ENCODE results near the gene CST6. TPM values are rescaled to one million over a fixed set of nuclear protein-coding genes. Genes with fewer than 3 reads are reported as not detected.

The CST6 gene, protein sequence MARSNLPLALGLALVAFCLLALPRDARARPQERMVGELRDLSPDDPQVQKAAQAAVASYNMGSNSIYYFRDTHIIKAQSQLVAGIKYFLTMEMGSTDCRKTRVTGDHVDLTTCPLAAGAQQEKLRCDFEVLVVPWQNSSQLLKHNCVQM
- not detected for polyA plus RNA-seq (ENCODE audit: insufficient read length)

GRCh38 chr11:66011785-66012303, at the start of gene CST6:
Gene CST6, plus strand, starts transcription at chr11:66012008. Its CDS starts 37 bp downstream, at chr11:66012045.
- DNase-seq = no peak

DNA sequence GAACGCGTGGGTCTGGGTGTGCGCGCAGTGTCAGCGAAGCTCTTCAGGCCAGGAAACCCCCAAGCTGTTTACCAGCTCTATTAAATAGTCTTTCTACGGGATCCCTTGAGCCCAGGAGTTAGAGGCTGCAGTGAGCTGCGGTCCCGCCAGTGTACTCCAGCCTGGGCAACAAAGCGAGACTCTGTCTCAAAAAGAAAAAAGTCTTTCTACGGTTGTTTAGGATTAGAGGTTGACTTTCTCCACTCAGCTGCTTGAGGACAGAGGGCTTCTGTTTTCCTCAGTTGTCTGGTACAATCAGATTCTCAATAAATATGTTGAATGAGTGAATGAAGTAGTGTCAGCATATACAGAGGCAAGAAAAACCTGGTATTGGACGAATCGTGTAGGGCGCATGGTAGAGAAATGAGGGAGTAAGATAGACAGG, 49.7 kb upstream of the CST6 start:
- DNase-seq = no peak

- no peak for DNase-seq
These were observed 46.9 kb upstream of the CST6 start for GRCh38 chr11:65964906-65965305.

DNA sequence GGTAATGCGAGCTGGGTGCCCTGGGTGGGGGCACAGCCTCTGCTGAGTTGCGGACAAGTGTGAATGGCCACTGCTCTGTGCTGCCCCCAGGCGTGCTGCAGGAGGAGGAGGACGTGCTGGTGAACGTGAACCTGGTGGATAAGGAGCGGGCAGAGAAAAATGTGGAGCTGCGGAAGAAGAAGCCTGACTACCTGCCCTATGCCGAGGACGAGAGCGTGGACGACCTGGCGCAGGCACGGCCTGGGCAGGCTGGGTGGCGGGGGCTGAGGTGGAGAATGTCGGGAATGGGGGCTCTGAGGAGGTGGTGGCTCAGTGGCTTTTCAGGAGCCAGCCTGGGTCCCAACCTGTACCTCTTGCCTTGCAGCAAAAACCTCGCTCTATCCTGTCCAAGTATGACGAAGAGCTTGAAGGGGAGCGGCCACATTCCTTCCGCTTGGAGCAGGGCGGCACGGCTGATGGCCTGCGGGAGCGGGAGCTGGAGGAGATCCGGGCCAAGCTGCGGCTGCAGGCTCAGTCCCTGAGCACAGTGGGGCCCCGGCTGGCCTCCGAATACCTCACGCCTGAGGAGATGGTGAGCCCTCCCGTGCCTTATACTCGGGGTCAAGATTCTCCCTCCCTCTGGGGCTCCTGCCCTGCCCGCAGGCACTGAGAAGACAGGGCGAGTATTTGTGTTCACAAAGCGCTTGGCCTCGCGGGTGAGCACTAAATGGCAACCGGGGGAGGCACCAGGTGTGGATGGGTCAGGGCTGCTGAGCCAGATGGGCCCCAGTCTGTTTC, 45.6 kb upstream of the CST6 start:
- DNase-seq = no peak

GRCh38 chr11:65967329-65967934, 44.4 kb upstream of the CST6 start:
- no peak for DNase-seq

DNA sequence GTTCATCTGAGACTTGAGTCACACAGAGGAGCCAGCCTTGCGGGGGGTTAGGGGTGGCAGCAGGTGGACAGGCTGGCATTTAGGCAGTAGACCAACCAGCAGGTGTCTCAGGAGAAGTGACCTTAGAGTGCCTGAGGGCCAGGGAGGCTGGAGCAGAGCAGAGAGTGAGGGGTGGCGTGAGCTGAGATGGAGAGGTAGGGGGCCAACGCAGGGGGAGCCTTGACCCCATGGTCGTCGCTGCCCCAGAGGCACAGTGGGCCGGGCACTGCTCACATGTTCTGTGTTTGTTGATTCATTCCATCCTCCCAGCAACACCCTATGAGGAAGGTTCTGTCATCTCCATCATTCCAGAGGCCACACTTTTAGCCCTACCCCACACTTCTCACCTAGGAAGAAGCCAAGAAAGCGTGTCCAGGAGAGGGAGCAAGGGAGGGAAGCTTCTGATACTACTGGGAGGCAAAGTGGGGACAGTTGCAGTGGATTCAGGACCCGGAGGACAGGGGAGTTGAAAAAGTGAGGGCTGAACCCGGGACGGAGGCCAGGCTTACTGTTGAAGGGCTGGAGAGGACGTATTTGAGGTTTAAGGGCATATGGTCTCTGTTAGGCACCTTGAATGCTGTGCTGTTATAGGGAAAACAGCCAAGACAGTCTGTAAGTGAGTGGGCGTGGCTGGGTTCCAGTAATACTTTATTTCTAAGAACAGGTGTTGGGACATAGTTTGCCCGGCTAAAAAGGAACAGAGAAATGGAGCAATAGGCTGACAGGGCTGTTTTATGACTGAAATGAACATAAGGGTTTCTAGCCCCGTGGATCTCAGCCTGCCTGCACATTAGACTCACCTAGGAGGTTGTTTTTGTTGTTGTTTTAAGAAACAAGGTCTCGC, 43.0 kb upstream of the CST6 start:
- no peak for DNase-seq

GRCh38 chr11:65972116-65972515, 39.7 kb upstream of the CST6 start:
- no peak for DNase-seq

GRCh38 chr11:65973439-65974110, 38.2 kb upstream of the CST6 start:
- no peak for DNase-seq

DNA sequence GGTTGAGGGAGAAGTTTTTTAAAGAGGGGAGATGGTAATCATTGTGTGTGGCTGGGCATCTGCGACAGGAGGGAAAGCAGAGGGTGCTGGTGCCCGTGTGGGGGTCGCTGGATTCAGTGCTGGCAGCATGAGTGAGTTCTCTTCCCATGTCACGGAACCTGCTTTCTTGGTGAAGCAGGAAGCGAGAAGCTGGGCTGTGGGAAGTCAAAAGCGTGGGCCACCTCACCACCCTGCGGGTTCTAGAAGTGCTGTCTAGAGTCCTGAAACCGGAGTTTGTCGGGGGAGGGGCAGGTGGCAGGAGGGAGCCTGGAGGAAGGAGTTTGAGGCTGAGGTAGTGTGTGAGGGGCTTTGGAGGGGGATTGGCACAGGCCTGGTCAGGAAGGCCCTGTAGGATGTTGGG, 36.0 kb upstream of the CST6 start:
- no peak for DNase-seq

- DNase-seq = no peak
These were observed 35.3 kb upstream of the CST6 start for GRCh38 chr11:65976216-65977176.

DNA sequence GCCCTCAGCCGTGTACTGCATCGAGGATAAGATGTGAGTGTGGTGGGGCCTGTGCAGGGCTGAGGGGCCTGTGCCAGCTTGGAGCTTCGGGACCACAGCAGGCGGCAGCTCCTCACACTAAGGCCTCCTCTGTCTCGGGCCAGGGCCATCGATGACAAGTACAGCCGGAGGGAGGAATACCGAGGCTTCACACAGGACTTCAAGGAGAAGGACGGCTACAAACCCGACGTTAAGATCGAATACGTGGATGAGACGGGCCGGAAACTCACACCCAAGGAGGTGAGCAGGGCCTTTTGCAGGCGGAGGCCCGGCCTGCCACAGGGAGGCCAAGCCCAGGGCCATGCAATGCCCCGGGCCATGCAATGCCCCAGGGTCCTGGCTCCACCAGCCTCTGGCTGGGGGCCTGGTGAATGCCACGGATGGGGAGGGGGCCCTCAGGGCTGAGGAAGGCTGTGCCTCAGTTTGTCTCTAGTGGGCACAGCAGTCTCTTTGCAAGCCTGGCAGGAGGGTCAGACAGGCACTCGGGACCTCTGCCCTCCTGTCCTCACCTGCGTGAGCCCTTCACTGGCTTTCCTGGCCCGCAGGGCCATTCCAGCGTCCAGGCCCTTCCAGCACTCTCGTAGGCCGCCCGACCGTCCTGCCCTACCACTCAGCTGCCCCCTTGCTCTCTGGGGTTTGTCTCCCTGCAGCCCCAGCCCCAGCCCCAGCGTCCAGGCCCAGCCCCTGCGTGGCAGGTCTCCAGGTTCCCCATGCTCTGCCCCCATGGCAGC, 34.0 kb upstream of the CST6 start:
- DNase-seq = no peak

DNA sequence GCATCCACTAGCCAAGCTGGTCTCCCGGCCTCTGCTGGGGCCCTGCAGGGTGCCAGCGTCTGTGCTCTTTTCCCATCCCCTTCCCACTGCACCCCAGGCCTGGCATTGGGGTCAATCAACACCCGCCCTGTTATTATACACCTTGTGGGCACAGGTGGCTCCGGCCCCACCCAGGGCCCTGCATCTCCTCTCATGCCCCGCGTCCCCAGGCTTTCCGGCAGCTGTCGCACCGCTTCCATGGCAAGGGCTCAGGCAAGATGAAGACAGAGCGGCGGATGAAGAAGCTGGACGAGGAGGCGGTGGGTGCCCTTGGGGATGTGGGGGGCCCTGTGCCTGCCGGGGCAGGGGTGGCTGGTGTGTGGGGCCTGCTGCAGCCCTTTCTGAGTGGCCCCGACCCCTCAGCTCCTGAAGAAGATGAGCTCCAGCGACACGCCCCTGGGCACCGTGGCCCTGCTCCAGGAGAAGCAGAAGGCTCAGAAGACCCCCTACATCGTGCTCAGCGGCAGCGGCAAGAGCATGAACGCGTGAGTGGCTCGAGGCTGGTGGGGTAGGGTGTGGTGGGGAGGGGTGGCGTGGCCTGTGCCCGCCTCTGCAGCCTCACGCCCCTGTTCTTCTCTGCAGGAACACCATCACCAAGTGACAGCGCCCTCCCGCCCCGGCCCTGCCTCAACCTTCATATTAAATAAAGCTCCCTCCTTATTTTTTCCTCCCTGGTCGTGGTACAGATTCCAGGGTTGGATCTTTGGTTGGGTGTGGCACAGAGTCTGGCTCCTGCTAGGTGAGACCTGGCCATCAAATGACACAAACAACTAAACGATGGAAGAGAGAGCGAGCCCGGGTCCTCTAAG, 33.2 kb upstream of the CST6 start:
- DNase-seq = no peak

DNA sequence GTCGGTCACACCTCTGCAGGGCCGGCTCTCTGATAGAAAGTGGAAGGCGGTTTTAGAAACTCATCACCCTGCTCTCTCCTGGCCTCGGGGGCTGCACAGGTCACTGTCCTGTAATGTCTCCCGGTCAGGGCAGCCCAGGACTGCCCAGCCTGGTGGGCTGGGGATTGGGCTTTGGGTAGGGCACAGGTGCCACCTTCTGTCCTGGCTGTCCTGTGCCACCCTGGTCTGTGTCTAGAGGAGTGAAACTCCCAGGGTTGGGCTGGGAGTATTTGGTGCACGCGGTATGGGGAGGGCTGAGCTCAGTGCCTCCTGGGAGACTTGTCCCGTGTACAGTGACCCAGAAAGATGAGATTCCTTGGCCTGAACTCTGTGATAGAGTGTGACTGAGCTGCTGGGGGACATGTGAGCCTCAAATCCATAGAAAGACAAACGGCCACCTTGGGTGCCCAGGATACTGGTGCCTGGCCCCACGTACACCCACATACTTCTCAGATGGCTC, 32.5 kb upstream of the CST6 start:
- DNase-seq = no peak

GRCh38 chr11:65981101-65981740, 30.6 kb upstream of the CST6 start:
- DNase-seq = no peak

GRCh38 chr11:65981972-65982823, 29.6 kb upstream of the CST6 start:
- DNase-seq = no peak

DNA sequence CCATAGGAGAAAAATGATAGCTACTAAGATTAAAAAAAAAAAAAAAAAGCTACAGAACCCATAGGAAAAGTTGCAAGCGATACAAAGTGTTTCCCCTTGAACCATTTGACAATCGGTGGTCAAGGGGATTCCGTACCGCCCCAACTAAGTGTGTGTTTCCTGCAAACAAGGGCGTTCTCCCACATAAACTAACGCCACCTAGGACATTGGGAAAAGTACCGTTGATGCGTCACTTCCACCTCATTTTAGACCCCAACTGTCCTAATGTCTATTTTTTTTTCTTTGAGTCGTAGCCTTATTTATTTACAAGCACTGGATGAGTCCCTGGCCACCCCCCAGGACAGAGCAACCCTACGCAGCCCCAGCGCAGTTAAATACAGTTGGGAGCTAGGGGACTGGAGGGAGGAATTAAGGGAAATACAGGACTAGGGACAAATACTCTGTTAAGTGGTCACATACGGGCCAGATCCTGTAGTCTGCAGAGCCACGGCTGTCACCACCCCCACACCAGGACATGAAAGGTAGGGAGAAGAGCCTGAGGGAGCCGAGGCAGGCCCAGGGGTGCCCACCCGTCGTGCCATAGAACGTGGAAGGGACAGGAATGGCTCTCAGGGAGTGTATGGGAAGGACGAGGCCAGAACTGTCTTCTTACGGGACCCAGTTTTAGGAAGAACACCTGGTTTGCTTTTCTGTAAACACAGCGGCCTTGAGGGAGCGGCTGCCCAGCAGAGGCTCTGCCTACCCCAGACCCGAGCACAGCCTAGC, 28.8 kb upstream of the CST6 start:
- no peak for DNase-seq

GRCh38 chr11:65983589-65983987, 28.2 kb upstream of the CST6 start:
- DNase-seq = no peak
